ENCODE data around the gene BAHCC1. TPM values are rescaled to one million over a fixed set of nuclear protein-coding genes. Genes with fewer than 3 reads are reported as not detected.
A peak's percentile ranks its signal among the peaks of the same experiment; 100 is the strongest.
"Not testable (repeated sequence)": the region's sequence is repeated elsewhere in the genome, so short reads cannot be mapped to it uniquely, and the experiment has no call there.

The BAHCC1 gene
- total RNA-seq, 2 experiments from 2014 or later: 0.02 TPM; not detected in 1

DNA sequence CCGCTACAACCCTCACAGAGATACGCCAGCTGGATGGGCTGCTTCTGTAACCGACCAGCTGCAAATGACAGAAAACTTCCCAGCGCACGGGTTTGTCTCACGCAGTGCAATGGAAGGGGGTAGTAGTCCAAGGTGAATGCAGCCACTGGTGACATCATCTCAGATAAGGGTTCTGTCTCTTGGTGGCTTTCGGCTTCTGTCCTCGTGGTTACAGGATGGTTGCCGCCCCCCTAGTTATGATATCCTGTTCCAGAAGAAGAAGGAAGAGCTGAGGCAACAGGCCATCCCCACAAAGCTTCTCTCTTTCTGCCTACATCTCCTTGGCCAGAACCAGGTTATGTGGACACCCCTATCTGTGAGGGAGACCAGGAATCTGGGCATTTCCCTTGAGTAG, 40.3 kb upstream of the BAHCC1 start:
- intact Hi-C loops (cut with micrococcal nuclease): no loop called here

GRCh38 chr17:81359218-81359617, 36.0 kb upstream of the BAHCC1 start:
- no peak for DNase-seq
- CTCF ChIA-PET: no interaction called here
- intact Hi-C loops (cut with micrococcal nuclease): no loop called here
- H3K4me1 Mint-ChIP-seq (ENCODE audit: low read depth): no peaks in the 10 kb centered on the region
- no peaks in the 10 kb centered on the region for H3K9me3 Mint-ChIP-seq
- no peaks in the 10 kb centered on the region for H3K36me3 Mint-ChIP-seq (ENCODE audit: low read depth)
- H3K27me3 Mint-ChIP-seq (ENCODE audit: low read depth): peaks cover 18% of the 10 kb centered on the region
- no peak overlapping the region for H3K27ac Mint-ChIP-seq
- H3K4me3 Mint-ChIP-seq: no peak overlapping the region

More for the DNA sequence above, 40.3 kb upstream of the BAHCC1 start:
- Mint-ChIP-seq H3K36me3 (ENCODE audit: low read depth) (no peaks in the 10 kb centered on the region), H3K4me3 (no peak overlapping the region), H3K27ac (no peak overlapping the region), H3K27me3 (ENCODE audit: low read depth) (peaks cover 4% of the 10 kb centered on the region), H3K9me3 (no peaks in the 10 kb centered on the region), H3K4me1 (ENCODE audit: low read depth) (no peaks in the 10 kb centered on the region)
- CTCF ChIA-PET: interaction anchor here (0.6 kb wide), 1 partner anchor 449 kb away, joined by 3 read pairs; no protein-coding TSS in a partner anchor
- no peak for DNase-seq

DNA sequence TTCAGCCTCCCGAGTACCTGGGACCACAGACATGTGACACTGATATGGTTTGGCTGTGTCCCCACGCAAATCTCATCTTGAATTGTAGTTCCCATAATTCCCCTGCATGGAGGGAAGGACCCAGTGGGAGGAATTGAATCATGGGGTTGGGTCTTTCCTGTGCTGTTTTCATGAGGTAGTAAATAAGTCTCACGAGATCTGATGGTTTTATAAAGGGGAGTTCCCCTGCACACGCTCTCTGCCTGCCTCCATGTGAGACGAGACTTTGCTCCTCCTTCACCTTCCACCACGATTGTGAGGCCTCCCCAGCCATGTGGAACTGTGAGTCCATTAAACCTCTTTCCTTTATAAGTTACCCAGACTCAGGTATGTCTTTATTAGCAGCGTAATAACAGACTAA, 33.3 kb upstream of the BAHCC1 start:
- H3K9me3 Mint-ChIP-seq; H3K36me3 Mint-ChIP-seq (ENCODE audit: low read depth); CTCF ChIA-PET; DNase-seq; H3K27ac Mint-ChIP-seq; intact Hi-C loops (cut with micrococcal nuclease); H3K4me3 Mint-ChIP-seq: not testable (repeated sequence)
- peaks cover 36% of the 10 kb centered on the region for H3K27me3 Mint-ChIP-seq (ENCODE audit: low read depth)
- H3K4me1 Mint-ChIP-seq (ENCODE audit: low read depth): peaks cover 18% of the 10 kb centered on the region

GRCh38 chr17:81364278-81365147, 30.7 kb upstream of the BAHCC1 start:
- no peak overlapping the region for H3K4me3 Mint-ChIP-seq
- intact Hi-C loops (cut with micrococcal nuclease): no loop called here
- CTCF ChIA-PET: interaction anchor here (0.7 kb wide), 1 partner anchor 73 kb away, joined by 3 read pairs; no protein-coding TSS in a partner anchor

DNA sequence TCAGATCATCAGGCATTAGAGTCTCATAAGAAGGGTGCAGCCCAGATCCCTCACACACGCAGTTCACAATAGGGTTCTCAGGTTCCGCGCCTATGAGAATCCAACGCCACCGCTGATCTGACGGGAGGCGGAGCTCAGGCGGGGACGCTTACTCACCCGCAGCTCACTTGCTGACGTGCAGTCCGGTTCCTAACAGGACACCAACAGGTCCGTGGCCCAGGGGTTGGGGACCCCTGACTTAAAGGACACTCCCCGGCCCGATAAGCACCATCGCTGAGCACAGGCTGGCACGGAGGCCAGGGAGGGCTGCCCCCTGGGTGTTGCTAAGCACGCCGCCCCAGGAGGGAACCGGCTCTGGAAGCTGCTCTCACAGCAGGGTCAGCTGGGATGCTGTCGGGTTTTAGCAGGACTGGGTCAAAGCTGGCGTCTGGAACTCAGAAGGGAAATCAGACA, 30.1 kb upstream of the BAHCC1 start:
- CTCF ChIA-PET: interaction anchor here (1.0 kb wide), 1 partner anchor 119 kb away, joined by 3 read pairs; no protein-coding TSS in a partner anchor
- intact Hi-C loops (cut with micrococcal nuclease): no loop called here
- peak; percentile 37 for DNase-seq
- H3K9me3 Mint-ChIP-seq: no peaks in the 10 kb centered on the region
- no peak overlapping the region for H3K27ac Mint-ChIP-seq
- no peak overlapping the region for H3K4me3 Mint-ChIP-seq
- H3K36me3 Mint-ChIP-seq (ENCODE audit: low read depth): no peaks in the 10 kb centered on the region
- peaks cover 34% of the 10 kb centered on the region for H3K27me3 Mint-ChIP-seq (ENCODE audit: low read depth)
- H3K4me1 Mint-ChIP-seq (ENCODE audit: low read depth): peaks cover 18% of the 10 kb centered on the region

More at GRCh38 chr17:81364278-81365147, 30.7 kb upstream of the BAHCC1 start:
- Mint-ChIP-seq H3K9me3 (no peaks in the 10 kb centered on the region), H3K27me3 (ENCODE audit: low read depth) (peaks cover 36% of the 10 kb centered on the region), H3K4me1 (ENCODE audit: low read depth) (peaks cover 18% of the 10 kb centered on the region), H3K36me3 (ENCODE audit: low read depth) (no peaks in the 10 kb centered on the region), H3K27ac (no peak overlapping the region)
- DNase-seq: no peak

DNA sequence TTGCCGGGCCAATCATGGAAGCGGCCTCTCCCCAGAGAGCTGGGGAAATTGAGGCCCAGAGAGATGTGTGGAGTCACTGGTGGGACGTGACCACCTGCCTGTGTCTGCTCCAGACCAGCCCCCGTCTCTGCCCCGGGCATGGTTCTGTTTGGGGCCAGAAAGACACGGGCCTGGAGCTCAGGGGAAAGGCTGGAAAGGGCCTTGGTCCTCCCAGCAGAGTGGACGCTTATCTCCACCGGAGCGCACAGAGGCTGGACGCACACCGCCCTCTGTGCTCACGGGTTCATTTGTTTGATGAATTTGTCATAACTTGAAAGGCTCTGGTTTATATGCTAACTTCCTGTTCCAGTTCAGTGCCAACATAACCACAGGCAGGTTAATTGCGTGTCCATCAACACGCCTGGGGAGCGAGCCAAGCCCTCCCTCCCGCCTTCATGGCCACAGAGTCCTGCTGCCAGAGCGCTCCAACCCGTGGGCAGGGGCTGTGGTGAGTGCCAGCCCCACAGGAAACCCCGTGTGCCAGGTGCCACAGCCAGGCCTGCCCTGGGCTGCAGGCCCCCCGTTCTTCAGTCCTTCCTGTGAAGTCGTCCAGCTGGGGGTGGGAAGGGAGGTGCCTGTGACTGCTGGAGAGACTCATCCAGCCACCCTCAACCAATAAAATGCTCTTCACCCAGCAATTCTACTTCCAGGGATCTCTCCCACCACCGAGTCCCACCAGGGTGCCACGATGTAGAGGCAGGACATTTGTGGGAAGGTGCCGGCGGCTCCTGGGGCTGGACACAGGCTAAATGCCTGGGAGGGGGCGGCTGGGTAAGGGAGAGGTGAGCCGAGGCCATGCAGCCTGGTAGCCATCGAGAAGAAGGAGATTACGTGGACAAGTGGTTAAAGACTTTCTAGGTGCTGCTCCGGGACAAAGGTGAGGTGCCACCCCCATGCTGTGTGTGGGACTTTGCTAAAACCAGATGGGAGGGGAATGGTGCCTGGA, 29.4 kb upstream of the BAHCC1 start:
- Mint-ChIP-seq H3K36me3 (ENCODE audit: low read depth) (no peaks in the 10 kb centered on the region), H3K4me3 (no peak overlapping the region), H3K4me1 (ENCODE audit: low read depth) (peaks cover 18% of the 10 kb centered on the region), H3K27me3 (ENCODE audit: low read depth) (peaks cover 32% of the 10 kb centered on the region), H3K9me3 (no peaks in the 10 kb centered on the region), H3K27ac (no peak overlapping the region)
- intact Hi-C loops (cut with micrococcal nuclease): no loop called here
- CTCF ChIA-PET: interaction anchor here (1.0 kb wide), 1 partner anchor 119 kb away, joined by 3 read pairs; no protein-coding TSS in a partner anchor
- DNase-seq: peak; percentile 37

DNA sequence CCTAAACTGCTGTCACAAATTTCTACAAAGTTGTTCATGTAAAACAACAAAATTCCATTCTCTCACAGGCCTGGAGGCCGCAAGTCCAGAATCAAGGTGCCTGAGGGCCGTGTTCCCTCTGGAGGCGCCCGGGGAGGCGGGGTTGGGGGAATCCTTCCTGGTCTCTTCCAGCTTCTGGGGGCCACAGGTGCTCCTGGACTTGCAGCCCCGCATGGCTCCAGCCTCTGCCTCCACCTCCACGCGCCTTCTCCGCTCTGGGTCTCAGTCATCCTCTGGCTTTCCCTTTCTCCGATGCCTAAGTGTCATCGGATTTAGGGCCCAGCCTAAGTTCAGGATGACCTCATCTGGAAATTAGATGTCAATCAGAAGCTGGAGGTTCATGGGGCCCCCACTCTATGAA, 28.6 kb upstream of the BAHCC1 start:
- Mint-ChIP-seq H3K4me3 (no peak overlapping the region), H3K9me3 (no peaks in the 10 kb centered on the region), H3K27ac (no peak overlapping the region), H3K4me1 (ENCODE audit: low read depth) (peaks cover 18% of the 10 kb centered on the region), H3K27me3 (ENCODE audit: low read depth) (peaks cover 32% of the 10 kb centered on the region), H3K36me3 (ENCODE audit: low read depth) (no peaks in the 10 kb centered on the region)
- intact Hi-C loops (cut with micrococcal nuclease): no loop called here
- DNase-seq: no peak
- CTCF ChIA-PET: no interaction called here

- peaks cover 29% of the 10 kb centered on the region for H3K27me3 Mint-ChIP-seq (ENCODE audit: low read depth)
- no peaks in the 10 kb centered on the region for H3K36me3 Mint-ChIP-seq (ENCODE audit: low read depth)
- CTCF ChIA-PET: no interaction called here
- peaks cover 18% of the 10 kb centered on the region for H3K4me1 Mint-ChIP-seq (ENCODE audit: low read depth)
- H3K4me3 Mint-ChIP-seq: no peak overlapping the region
- no peak overlapping the region for H3K27ac Mint-ChIP-seq
- DNase-seq: no peak
- intact Hi-C loops (cut with micrococcal nuclease): no loop called here
- H3K9me3 Mint-ChIP-seq: no peaks in the 10 kb centered on the region
Observed at GRCh38 chr17:81367171-81367570, 28.1 kb upstream of the BAHCC1 start.

DNA sequence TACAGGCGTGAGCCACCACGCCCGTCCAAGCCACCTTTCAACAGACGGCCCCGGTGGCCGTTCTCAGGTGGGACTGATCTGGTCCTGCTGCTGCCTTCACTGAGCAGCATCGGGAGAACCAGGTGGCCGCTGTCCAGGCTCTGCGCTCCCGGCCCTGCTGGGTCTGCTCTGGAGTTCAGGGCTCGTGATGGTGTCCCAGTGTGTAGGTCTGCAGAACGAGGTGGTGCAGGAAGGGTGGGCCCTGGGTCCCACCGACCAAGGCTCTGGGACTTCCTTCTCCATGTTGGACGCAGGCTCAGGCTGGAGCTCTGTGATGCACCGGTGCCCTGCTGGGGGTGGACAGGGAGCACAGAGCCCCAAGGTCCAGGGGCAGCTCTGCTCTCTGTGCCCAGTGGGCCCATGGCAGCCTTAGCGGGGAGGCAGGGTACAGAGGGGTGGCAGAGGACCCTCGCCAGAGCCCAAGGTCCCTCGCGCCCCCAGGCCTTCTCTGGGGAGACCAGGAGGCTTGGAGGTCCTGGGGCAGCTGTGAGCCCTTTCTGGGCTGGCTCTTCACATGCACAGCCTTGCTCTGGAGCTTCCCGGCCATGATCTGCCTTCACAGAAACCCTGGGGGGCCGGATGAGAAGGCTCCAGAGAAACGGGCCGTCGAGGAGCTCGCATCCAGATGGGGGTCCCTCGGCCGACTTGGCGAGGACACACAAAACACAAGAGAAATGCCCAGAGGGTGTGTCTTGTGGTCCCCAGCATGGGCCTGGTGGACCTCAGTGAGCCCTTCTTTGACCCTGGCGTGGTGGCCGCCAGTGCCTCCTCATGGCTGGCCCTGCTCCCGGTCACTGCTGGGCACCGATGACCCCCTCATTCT, 26.9 kb upstream of the BAHCC1 start:
- CTCF ChIA-PET: interaction anchor here (0.5 to 0.8 kb wide), 3 partner anchors 116 to 495 kb away, joined by 3 to 4 read pairs (median 3); no protein-coding TSS in a partner anchor
- intact Hi-C loops (cut with micrococcal nuclease): no loop called here
- no peak overlapping the region for H3K27ac Mint-ChIP-seq
- H3K4me3 Mint-ChIP-seq: no peak overlapping the region
- H3K36me3 Mint-ChIP-seq (ENCODE audit: low read depth): no peaks in the 10 kb centered on the region
- peaks cover 18% of the 10 kb centered on the region for H3K4me1 Mint-ChIP-seq (ENCODE audit: low read depth)
- peaks cover 25% of the 10 kb centered on the region for H3K27me3 Mint-ChIP-seq (ENCODE audit: low read depth)
- no peaks in the 10 kb centered on the region for H3K9me3 Mint-ChIP-seq
- no peak for DNase-seq

- no peak for DNase-seq
- intact Hi-C loops (cut with micrococcal nuclease): no loop called here
- no peak overlapping the region for H3K27ac Mint-ChIP-seq
- no peaks in the 10 kb centered on the region for H3K9me3 Mint-ChIP-seq
- H3K27me3 Mint-ChIP-seq (ENCODE audit: low read depth): peaks cover 12% of the 10 kb centered on the region
- no peak overlapping the region for H3K4me3 Mint-ChIP-seq
- peaks cover 13% of the 10 kb centered on the region for H3K4me1 Mint-ChIP-seq (ENCODE audit: low read depth)
- CTCF ChIA-PET: no interaction called here
- no peaks in the 10 kb centered on the region for H3K36me3 Mint-ChIP-seq (ENCODE audit: low read depth)
Observed at GRCh38 chr17:81370294-81370693, 25.0 kb upstream of the BAHCC1 start.

GRCh38 chr17:81371910-81372760, 23.1 kb upstream of the BAHCC1 start:
- H3K27ac Mint-ChIP-seq: no peak overlapping the region
- no peaks in the 10 kb centered on the region for H3K27me3 Mint-ChIP-seq (ENCODE audit: low read depth)
- no peaks in the 10 kb centered on the region for H3K9me3 Mint-ChIP-seq
- intact Hi-C loops (cut with micrococcal nuclease): no loop called here
- H3K4me3 Mint-ChIP-seq: no peak overlapping the region
- H3K36me3 Mint-ChIP-seq (ENCODE audit: low read depth): no peaks in the 10 kb centered on the region
- no peaks in the 10 kb centered on the region for H3K4me1 Mint-ChIP-seq (ENCODE audit: low read depth)
- CTCF ChIA-PET: interaction anchor here (1.1 kb wide), 1 partner anchor 87 kb away, joined by 3 read pairs; no protein-coding TSS in a partner anchor
- no peak for DNase-seq

Measured in activated naive CD4-positive, alpha-beta T cell treated with anti-CD3 and anti-CD28 coated beads for 36 hours (primary cell).